Measurements from ENCODE around the gene ZNF782. TPM values are rescaled to one million over a fixed set of nuclear protein-coding genes. Genes with fewer than 3 reads are reported as not detected.
"Not testable (repeated sequence)": the region's sequence is repeated elsewhere in the genome, so short reads cannot be mapped to it uniquely, and the experiment has no call there.

The ZNF782 gene
- total RNA-seq: 1 to 10 TPM; 3.3 to 3.4 TPM
- long read RNA-seq: 0 reads

DNA sequence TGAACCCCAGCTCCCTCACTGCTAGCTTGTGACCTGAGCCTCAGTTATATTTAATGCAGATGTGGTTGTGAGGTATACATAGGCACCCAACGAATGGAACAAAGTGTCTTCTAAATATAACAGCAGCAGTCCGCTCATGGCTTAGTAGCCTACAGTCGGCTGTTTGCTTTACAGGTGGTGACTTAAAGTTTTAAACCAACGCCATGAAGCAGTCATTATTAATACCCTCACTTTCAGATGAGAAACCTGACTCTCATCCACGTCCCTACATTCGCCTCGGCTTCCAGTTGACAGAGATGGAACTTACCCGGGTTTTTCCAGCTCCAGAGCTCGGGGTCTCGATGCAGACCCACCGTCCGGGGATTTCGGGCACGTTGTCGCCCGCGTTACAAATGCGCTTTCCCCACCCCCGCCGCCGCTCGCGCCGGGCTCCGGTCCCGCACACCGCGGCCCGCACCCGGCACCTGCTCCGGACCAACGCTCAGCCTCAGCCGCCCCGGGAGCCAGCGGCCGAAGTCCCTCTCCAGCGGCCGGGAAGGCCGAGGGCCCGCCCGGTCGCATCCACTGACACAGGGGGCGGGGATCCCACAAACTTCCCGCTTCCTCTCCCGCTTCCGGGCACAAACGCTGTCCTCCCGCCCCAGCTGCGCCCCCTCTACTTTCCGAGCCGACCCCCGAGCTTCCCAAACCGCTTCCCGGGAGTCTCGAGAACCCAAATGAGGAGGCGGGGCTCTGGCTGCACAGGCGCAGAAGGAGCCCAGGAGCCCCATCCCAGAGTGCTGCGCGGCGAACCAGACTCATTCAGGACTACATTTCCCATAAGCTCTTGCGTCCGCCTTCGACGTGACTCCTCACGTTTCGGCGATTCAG is at the start of gene ZNF782:
ZNF782 (minus strand) TSS at position 734 of the 870 bp plus-strand sequence. CDS start 2,553 bp downstream, outside the sequence.
- DNase-seq (peak; percentile 95), ATAC-seq (peak; percentile 99 to 100)
- intact Hi-C loops (cut with DNase I): no loop called here

DNA sequence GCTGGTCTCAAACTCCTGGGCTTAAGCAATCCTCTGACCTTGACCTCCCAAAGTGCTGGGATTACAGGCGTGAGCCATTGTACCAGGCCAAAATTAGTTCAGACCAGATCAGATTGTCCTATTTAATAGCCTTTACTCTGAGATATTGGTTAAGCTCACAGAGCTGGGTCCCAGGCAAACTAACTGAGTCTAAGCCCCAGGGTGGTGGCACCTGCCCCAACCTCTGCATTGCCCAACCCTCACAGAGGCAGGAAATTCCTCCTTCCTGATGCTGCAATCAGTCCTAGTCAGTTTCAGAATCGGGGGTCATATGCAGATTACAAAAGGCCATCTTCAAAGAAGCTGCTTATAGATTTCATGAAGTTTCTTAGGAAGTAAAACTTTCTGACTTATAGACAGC is 45.7 kb upstream of the ZNF782 start:
- DNase-seq; intact Hi-C loops (cut with DNase I); ATAC-seq: not testable (repeated sequence)

DNA sequence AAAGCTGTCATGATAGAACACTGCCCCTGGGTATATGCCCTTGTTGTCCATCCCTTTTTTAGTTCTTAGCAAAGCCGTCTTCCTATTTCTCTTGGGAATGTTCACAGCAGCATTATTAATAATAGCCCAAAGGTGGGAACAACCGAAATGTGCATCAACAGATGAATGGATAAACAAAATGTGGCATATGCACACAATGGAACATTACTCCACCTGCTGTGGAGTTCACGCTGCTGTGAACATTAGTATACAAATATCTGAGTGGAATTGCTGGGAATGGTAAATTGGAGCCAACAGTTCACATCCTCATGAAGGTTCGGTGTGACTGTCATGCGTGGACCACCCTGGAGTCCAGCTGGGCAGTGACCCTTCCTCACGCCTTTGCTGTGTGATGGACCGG is 37.8 kb upstream of the ZNF782 start:
- no peak for ATAC-seq
- intact Hi-C loops (cut with DNase I): no loop called here
- no peak for DNase-seq

DNA sequence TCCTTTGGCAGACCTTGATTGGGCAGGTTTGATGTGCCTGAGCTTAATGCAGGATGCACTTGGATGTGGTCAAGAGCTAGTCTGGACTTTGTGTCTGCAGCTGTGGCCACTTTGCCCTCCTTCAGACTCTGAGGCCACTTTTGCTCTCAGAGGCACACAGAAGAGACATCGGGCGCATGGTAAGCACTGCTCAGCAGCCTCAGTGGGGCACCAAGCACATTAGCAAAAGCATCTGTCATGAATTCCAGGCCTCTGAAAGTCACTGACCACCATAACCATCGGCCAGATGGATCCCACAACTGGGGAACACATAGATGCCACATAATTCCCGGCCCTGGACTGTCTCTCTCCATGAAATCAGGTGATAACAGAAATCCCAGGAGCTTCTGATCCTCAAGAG is 34.3 kb upstream of the ZNF782 start:
- intact Hi-C loops (cut with DNase I): no loop called here
- ATAC-seq (no peak), DNase-seq (no peak)

DNA sequence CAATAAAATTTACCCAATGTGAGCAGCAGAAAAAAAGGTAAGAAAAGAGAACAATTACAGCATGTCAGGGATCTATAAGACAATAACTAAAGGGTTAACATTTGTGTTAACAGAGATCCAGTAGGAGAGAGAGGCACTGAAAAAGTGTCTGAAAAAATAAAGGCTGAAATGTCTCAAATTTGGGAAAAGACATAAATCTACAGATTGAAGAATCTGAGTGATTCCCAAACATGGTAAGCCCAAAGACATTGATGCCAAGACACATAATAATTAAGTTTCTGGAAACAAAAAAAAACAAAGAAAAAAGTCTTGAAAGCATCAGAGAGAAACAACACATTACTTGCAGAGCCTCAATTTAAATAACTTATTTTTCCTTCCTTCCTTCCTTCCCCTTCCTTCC is 31.1 kb upstream of the ZNF782 start:
- DNase-seq: no peak
- intact Hi-C loops (cut with DNase I): no loop called here
- no peak for ATAC-seq

DNA sequence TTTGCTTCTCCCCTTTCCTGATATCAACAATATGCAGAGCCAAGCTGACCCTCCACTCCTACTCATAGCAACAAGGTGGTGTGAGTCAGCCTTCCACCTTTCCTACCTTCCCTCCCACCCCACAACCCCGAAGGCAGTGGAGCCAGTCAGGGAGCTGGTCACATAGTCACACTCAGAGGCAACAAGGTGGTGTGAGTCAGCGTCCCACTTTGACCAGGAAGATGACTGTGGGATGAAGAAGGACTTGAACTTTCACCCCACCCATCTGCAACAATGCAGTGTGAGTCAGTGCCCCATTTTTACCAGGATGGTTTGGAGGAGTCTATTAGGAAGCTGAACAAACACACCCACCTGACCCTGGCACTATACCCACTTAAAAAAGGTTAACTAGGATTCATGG is 30.1 kb upstream of the ZNF782 start:
- no peak for DNase-seq
- intact Hi-C loops (cut with DNase I): no loop called here
- ATAC-seq: peak in 1 of 2 donors; percentile 73

DNA sequence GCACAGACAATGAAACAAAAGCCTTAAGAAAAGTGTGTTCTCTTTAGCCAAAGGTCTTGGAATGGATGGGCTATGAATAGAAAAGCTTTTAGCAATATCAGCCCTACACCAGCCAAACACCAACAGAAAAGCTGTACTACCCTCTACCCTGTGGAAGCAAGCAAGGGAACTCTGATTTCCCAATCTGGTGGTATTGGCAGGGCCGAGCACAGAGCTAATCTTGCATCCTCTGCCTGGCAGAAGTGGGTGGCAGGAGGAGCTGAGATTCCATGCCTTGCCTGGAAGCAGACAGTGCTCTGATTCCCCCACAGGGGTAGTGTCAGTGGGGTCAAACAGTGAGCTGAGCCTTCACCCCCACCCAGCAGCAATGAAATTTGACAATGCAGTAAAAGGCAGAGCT is 29.6 kb upstream of the ZNF782 start:
- no peak for DNase-seq
- intact Hi-C loops (cut with DNase I): no loop called here
- ATAC-seq: peak; percentile 47 to 84

DNA sequence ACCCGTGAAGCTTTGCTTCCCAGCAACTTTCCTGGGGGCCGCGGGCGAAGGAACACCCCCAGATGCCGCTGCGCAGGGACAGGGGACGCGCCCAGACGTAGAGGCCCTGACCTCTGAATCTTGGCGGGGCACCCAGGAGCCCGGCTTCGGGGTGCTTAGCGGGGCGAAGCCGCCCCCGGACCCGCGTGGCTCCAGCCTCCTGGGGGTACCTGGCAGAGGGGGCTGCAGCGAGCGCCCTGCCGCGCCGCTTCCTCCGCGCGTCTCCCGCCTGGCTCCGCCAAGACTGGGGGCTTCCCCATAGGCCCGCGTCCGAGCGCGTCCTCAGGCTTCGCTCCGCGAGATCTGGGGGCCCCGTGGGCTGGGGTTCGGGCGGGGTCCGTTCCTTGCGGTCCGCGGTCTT is 23.0 kb upstream of the ZNF782 start:
- intact Hi-C loops (cut with DNase I): no loop called here
- DNase-seq (no peak), ATAC-seq (no peak)

DNA sequence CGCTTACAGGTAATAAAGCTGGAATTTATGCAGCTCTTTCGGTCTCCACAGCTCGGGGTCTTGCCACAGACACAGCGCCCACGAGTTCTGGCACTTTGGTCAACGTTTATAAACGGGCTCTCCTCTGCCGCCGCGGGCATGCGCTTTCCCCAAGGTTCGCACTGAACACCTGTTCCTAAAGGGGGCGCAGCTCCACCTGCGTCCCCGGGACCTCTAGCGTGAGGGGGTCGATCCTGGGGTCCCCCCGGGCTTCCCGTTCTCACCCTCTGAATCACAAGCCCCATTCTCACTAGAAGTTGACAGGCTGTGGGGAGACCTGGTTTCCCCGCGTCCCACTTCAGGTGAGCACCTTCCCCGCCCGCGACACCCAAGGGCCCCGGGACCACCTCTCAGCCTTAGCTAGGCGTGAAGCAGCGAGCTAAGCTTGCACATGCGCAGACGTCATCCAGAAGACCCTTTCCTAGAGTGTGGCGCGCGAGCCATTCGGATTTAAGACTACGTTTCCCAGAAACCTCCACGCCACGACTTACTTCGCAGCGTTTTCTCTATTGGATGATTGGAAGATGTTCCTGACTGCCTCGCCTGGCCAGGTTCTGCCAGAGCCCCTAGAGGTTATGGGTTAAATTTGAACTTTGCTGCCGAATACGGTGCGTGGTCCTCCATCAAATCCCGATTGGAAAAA is 21.3 kb upstream of the ZNF782 start:
- DNase-seq: peak; percentile 62
- peak; percentile 83 to 93 for ATAC-seq
- intact Hi-C loops (cut with DNase I): no loop called here

DNA sequence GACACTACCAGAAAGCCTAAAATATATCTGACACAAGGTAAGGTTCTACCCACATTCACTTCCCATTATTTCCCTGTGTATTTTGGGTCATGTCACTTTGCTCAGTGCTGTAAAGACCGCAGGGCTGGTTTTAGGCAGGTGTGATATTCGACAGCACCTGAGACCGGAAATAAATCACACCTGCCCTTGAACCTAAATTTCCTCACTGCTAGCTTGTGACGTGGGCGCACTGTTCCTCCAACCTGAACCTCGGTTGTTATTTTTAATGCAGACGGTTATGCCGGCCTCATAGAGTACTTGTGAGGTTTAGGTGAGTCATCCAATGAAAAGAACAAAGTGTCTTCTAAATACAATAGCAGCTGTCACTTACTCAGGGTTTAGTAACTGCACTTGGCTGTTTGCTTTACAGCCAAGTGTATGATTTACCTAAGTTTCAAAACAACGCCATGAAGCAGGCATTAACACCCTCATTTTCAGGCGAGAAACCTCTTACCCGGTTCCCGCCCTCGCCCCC is 20.7 kb upstream of the ZNF782 start:
- DNase-seq (no peak), ATAC-seq (peak in 1 of 2 donors; percentile 84)
- intact Hi-C loops (cut with DNase I): no loop called here

DNA sequence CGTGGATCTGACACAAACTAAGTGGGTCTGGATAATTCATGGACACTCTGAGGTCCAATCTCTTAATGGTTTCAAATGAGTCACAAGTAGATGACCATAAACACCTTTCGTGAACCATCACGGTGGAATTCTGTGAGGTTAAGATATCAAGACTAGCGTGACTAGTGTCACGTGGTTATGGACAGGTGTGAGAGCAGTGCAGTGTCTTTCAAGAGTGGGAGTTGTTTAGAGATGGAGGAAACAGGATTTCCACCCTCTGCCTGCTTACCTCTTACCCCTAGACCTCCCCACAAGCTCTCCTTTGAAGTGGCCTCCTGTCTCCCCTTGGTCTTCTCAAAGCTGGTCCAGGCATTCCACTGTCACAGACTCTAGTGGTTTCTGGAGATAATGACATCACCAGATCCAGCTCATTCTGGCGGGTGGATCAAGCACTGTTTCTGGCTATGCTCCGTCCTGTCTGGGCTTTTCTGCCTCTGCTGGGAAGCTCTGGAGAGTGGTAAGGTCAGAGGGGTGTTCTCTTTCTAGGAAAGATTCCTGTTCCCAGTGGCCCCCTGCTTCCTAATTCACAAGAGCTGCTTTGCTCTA is 20.0 kb upstream of the ZNF782 start:
- DNase-seq (no peak), ATAC-seq (no peak)
- intact Hi-C loops (cut with DNase I): no loop called here

DNA sequence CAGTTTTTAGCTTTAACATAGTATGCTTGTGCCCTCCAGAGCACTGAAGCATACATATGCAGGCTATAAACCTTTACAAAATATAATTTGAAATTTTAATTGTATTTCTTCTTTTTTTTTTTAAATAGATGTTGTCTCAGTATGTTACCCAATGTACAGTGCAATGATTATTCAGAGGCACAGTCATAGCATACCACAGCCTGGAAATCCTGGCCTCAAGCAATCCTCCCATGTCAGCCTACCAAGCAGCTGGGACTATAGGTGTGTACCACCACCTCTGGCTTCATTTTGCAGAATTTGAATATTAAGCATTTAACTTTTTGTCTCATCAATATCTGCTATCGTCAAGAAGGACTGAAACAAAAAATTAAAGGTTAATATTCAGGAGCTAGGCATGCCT is 16.9 kb upstream of the ZNF782 start:
- intact Hi-C loops (cut with DNase I): no loop called here
- no peak for DNase-seq
- ATAC-seq: no peak

DNA sequence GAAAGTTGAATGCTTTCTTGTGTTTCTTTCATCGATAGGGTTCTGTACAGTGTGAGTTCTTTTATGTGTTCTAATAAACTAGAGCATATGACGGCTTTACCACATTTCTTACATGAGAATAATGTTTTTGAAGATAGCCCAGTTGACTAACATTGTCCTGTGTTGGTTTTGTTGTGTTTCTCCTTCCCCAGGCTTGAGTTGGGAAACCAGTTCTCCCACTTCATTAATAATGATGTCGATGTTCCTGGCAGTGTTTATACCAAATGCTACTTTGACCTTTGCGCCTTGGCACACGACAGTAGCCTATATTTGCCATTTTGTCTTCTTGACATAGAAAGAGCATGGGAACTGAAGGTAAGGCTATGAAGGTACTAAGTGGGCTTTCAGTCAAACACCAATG is 14.4 kb upstream of the ZNF782 start:
- DNase-seq (no peak), ATAC-seq (no peak)
- intact Hi-C loops (cut with DNase I): no loop called here

DNA sequence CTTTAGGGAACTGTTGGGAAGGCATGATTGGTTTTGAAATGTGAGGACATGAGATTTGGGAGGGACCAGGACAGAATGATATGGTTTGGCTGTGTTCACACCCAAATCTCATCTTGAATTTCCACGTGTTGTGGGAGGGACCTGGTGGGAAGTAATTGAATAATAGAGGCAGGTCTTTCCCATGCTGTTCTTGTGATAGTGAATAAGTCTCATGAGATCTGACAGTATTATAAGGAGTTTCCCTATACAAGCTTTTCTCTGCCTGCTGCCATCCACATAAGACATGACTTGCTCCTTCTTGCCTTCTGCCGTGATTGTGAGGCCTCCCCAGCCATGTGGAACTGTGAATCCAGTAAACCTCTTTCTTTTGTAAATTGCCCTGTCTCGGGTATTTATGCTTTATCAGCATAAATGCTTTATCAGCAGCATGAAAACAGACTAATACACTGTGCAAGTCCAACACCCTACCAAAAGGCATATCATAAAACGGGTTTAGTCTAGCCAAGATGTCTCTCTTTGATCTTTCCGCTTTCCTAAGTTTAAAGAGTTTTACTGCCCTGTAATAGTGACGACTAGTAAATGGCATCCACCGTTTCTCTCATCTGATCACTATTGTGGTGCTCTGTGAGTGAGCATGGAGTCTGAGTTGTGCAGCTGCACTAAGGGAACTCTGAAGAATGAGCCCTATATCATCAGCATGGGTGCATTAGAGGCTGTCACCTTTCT is 12.9 kb upstream of the ZNF782 start:
- DNase-seq (no peak), ATAC-seq (no peak)
- intact Hi-C loops (cut with DNase I): no loop called here

DNA sequence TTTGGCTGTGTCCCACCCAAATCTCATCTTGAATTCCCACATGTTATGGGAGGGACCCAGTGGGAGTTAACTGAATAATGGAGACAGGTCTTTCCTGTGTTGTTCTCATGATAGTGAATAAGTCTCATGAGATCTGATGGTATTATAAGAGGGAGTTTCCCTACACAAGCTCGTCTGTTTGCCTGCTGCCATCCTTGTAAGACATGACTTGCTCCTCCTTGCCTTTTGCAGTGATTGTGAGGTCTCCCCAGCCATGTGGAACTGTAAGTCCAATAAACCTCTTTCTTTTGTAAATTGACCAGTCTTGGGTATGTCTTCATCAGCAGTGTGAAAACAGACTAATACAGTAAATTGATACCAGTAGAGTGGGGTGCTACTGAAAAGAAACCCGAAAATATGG is 10.9 kb upstream of the ZNF782 start:
- DNase-seq; ATAC-seq; intact Hi-C loops (cut with DNase I): not testable (repeated sequence)

DNA sequence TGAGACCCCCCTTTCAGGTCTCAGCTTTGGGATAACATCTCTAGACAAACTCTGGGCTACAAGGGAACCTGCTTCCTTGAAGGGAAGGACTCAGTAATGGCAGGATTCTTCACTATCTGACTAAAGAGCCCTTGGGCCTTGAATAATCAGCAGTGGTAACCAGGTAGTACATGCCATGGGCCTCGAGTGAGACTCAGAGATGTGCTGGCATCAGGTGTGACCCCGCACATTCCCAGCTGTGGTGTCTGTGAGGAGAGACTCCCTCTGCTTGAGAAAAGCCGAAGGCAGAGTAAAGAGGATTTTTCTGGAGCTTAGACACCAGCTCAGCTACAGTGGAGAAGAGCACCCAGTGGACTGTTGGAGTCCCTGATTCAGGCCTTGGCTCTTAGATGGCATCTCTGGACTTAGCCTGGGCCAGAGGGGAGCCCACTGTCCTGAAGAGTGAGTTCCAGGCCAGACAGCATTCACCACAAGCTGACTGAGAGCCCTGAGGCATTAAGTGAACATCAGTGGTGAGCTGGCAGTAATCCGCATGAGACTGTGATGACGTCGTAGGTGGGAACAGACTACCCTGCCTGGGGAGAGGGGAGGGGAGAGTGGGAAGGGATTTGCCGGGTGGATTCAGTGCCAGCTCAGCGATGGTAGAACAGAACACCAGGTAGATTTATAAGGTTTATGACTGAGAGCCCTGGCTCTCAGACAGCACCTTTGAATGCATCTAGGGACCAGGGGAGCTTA is 5.3 kb upstream of the ZNF782 start:
- intact Hi-C loops (cut with DNase I): loop anchor here in 1 of 2 donors (5.0 kb wide), 2 partner anchors 253 to 538 kb away; no protein-coding TSS in a partner anchor

DNA sequence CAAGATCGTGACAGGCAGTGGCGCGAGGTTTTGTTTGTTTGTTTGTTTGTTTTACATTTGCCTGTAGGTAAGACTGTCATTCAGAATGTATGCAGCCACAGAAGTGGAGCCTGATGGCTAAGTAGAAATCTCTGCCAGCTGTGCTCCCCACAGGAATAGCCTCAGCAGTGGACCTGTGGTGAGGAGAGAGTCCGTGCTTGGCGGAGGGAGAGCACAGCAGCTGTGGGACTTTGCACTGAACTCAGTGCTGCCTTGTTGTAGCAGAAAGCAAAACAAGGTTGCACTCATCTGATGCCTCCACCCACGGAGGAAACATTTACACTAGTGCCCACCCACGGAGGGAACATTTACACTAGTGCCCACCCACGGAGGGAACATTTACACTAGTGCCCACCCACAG is 4.4 kb upstream of the ZNF782 start:
- ATAC-seq (no peak), DNase-seq (no peak)
- intact Hi-C loops (cut with DNase I): loop anchor here in 1 of 2 donors (5.0 kb wide), 2 partner anchors 254 to 539 kb away; no protein-coding TSS in a partner anchor

More for the DNA sequence above, 5.3 kb upstream of the ZNF782 start:
- DNase-seq (no peak), ATAC-seq (no peak)

DNA sequence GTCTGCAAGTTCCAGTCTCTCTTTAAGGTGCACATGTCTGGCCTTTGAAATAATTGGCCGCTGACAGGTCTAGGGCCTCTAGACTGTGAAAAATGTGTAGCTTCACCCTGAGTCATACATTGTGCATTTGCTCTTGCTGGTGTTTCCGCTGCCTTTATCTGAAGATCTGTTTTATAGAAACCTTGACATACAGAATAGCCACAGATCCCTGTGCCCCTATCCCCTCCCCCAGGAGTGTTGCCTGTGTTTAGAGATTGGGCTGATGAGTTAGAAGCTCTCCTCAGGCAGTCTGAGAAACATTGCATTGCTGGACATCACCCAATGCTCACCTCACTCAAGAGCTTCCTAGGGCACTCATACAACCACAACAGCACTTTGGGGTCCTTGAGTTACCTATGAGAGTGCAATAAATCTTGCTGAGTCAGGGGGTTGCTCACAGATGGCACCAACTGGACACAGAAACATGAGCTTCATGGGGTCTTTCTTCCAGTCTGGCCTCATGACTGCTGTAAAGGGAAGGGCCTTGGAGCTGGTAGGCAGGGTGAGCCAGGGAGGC is 3.8 kb upstream of the ZNF782 start:
- no peak for DNase-seq
- intact Hi-C loops (cut with DNase I): loop anchor here in 1 of 2 donors (5.0 kb wide), 2 partner anchors 254 to 539 kb away; no protein-coding TSS in a partner anchor
- no peak for ATAC-seq

Measured in left cardiac atrium (tissue), 4 donors.